Progenitor cell of endocrine pancreas (in vitro differentiated cells): ENCODE results near the gene ITPK1. TPM values are rescaled to one million over a fixed set of nuclear protein-coding genes. Genes with fewer than 3 reads are reported as not detected.

Source experiments
- DNase-seq: peaks from one replicate; pipeline ENCODE4 v3.0.0; 2021; ENCODE audit warnings: low spot score; ENCODE audit not compliant: unreplicated experiment
- H3K27ac Mint-ChIP-seq: 2 replicates; pipeline ENCODE4 v1.8.0; 2021; ENCODE audit warnings: mild to moderate bottlenecking, moderate library complexity, mixed read lengths
- H3K27me3 Mint-ChIP-seq: 2 replicates; pipeline ENCODE4 v1.8.0; 2021; ENCODE audit warnings: mixed read lengths
- H3K36me3 Mint-ChIP-seq: 2 replicates; pipeline ENCODE4 v1.8.0; 2022; ENCODE audit warnings: mixed read lengths; ENCODE audit not compliant: insufficient read depth
- H3K4me1 Mint-ChIP-seq: 2 replicates; pipeline ENCODE4 v1.8.0; 2021; ENCODE audit warnings: low read depth, mixed read lengths
- H3K4me3 Mint-ChIP-seq: 2 replicates; pipeline ENCODE4 v1.8.0; 2021; ENCODE audit warnings: low read depth, mild to moderate bottlenecking, moderate library complexity, mixed read lengths
- H3K9me3 Mint-ChIP-seq: 2 replicates; pipeline ENCODE4 v1.8.0; 2021; ENCODE audit warnings: low read depth, mixed read lengths
- total RNA-seq: library from RNA; stranded (reverse); gene quantifications from 2 replicates; pipeline ENCODE4 v1.2.1, GENCODE V29; 2021
- TF ChIP-seq, protein P1 (sequence below): fragments of 200-600 bp; sonication (generic); IDR thresholded peaks from one replicate; pipeline ENCODE4 v1.5.0; 2021; ENCODE audit warnings: antibody characterized with exemption, mild to moderate bottlenecking; ENCODE audit not compliant: unreplicated experiment

The ITPK1 gene
- total RNA-seq, 1 donor from 2014 or later = 72.0 TPM

GRCh38 chr14:93051600-93052546 is 63.9 kb downstream of the ITPK1 start:
- H3K9me3 Mint-ChIP-seq = no peaks in the 10 kb centered on the region
- no peaks in the 10 kb centered on the region for H3K36me3 Mint-ChIP-seq
- TF ChIP-seq, protein P1, sequence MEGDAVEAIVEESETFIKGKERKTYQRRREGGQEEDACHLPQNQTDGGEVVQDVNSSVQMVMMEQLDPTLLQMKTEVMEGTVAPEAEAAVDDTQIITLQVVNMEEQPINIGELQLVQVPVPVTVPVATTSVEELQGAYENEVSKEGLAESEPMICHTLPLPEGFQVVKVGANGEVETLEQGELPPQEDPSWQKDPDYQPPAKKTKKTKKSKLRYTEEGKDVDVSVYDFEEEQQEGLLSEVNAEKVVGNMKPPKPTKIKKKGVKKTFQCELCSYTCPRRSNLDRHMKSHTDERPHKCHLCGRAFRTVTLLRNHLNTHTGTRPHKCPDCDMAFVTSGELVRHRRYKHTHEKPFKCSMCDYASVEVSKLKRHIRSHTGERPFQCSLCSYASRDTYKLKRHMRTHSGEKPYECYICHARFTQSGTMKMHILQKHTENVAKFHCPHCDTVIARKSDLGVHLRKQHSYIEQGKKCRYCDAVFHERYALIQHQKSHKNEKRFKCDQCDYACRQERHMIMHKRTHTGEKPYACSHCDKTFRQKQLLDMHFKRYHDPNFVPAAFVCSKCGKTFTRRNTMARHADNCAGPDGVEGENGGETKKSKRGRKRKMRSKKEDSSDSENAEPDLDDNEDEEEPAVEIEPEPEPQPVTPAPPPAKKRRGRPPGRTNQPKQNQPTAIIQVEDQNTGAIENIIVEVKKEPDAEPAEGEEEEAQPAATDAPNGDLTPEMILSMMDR = no peak
- H3K4me3 Mint-ChIP-seq = no peak overlapping the region
- no peak for DNase-seq
- H3K27me3 Mint-ChIP-seq = no peaks in the 10 kb centered on the region
- peaks cover 15% of the 10 kb centered on the region for H3K4me1 Mint-ChIP-seq
- no peak overlapping the region for H3K27ac Mint-ChIP-seq

- H3K4me1 Mint-ChIP-seq = peaks cover 13% of the 10 kb centered on the region
- TF ChIP-seq, protein P1 = no peak
- no peak overlapping the region for H3K4me3 Mint-ChIP-seq
- DNase-seq = no peak
- H3K36me3 Mint-ChIP-seq = no peaks in the 10 kb centered on the region
- no peak overlapping the region for H3K27ac Mint-ChIP-seq
- no peaks in the 10 kb centered on the region for H3K27me3 Mint-ChIP-seq
- no peaks in the 10 kb centered on the region for H3K9me3 Mint-ChIP-seq
Observed at GRCh38 chr14:93050761-93051160, 65.0 kb downstream of the ITPK1 start.

DNA sequence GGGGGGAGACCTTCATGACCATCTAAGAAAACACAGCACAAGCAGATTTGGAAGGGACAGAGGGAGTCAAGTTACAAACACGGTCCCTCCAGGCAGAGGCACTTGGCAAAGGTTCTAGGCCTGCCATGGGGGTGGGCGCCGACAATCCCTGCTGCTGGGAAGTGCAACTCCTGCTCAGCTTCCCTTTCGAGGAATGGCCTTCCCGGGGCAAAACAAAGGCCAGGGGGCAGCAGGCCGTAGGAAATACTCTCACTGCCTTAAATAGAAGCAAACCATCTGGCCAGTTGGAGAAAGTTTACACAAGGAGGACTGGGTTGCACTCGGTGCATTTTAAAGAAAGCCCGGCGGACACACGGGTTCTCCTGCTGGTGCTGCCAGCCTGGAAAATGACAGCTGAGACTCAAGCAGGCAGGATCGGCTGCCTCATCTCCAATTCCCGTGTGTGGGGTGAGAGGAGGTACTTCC is 65.8 kb downstream of the ITPK1 start:
- DNase-seq = no peak
- TF ChIP-seq, protein P1 = no peak
- Mint-ChIP-seq H3K27me3 (no peaks in the 10 kb centered on the region), H3K4me3 (no peak overlapping the region), H3K36me3 (no peaks in the 10 kb centered on the region), H3K27ac (peak overlapping the region; percentile 73), H3K9me3 (no peaks in the 10 kb centered on the region), H3K4me1 (peaks cover 16% of the 10 kb centered on the region)

- DNase-seq = no peak
- no peaks in the 10 kb centered on the region for H3K27me3 Mint-ChIP-seq
- H3K4me1 Mint-ChIP-seq = peaks cover 18% of the 10 kb centered on the region
- peak overlapping the region; percentile 73 for H3K27ac Mint-ChIP-seq
- no peaks in the 10 kb centered on the region for H3K9me3 Mint-ChIP-seq
- TF ChIP-seq, protein P1 = no peak
- H3K36me3 Mint-ChIP-seq = no peaks in the 10 kb centered on the region
- no peak overlapping the region for H3K4me3 Mint-ChIP-seq
Observed at GRCh38 chr14:93049315-93049714, 66.4 kb downstream of the ITPK1 start.

- no peaks in the 10 kb centered on the region for H3K27me3 Mint-ChIP-seq
- no peaks in the 10 kb centered on the region for H3K9me3 Mint-ChIP-seq
- TF ChIP-seq, protein P1 = no peak
Observed at GRCh38 chr14:93048843-93049242, 66.9 kb downstream of the ITPK1 start.

More at GRCh38 chr14:93048843-93049242, 66.9 kb downstream of the ITPK1 start:
- peaks cover 21% of the 10 kb centered on the region for H3K4me1 Mint-ChIP-seq
- no peak for DNase-seq
- H3K27ac Mint-ChIP-seq = no peak overlapping the region
- H3K4me3 Mint-ChIP-seq = no peak overlapping the region
- no peaks in the 10 kb centered on the region for H3K36me3 Mint-ChIP-seq
